Measurements from ENCODE around the gene COX7A1. TPM values are rescaled to one million over a fixed set of nuclear protein-coding genes. Genes with fewer than 3 reads are reported as not detected.
"Not testable (repeated sequence)": the region's sequence is repeated elsewhere in the genome, so short reads cannot be mapped to it uniquely, and the experiment has no call there.

COX7A1 gene
- polyA plus RNA-seq (ENCODE audit: insufficient read length) = 219 TPM

DNA sequence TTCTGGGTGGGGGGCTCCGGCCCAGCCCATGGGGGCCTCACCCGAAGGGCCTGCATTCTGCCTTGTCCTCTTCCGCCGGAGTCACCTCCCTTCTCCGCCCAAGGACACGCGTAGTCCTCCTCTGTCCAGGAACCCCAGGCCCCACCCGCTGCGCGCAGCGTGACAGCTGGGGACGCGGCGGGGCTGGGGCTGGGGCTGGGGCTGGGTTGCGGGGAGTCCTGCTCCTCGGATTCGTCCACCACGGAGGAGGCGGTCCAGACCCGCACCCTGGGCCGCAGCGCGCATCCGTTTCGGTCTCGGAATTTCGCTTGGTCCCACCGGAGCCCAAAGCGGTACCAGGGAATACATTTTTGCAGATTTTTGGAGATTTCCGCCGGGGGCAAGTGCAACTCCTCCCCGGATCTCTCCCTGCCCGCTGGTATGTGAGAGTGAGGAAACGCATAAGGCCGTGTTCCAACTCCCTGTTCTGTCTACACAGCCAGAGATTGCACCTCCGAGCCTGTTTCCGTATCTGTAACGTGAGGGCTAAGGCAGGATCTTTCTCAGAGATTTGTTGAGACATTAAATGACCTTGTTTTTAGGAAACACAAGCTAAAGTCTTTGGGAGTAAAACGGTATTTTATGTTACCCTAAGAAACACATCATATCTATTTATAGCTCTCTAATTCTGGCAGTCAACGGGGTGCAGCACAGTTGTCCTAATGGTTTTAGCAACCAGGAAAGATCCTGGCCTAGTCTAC, at the start of gene COX7A1:
Gene COX7A1 (minus strand): TSS at position 96 of the 740 bp plus-strand sequence. CDS start 40 bp downstream, at position 56.
- no peak for DNase-seq (ENCODE audit: low read depth)

DNA sequence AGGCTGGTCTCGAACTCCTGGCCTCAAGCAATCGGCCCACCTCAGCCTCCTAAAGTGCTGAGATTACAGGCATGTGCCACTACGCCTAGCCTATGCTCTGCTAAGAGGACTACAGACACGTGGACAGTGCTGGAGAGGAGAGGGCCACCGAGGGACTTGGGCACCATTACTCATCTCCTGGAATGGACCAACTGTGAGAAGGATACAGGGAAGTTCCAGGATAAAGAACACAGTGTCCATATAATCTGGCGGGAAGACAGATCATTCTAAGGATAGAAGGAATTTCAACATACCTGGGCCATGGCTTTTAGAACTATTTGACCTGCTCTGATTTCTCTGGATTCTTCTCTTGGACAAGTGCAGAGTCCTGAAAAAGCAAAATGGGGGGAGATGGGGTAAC, 49.4 kb upstream of the COX7A1 start:
- DNase-seq (ENCODE audit: low read depth) = no peak

DNA sequence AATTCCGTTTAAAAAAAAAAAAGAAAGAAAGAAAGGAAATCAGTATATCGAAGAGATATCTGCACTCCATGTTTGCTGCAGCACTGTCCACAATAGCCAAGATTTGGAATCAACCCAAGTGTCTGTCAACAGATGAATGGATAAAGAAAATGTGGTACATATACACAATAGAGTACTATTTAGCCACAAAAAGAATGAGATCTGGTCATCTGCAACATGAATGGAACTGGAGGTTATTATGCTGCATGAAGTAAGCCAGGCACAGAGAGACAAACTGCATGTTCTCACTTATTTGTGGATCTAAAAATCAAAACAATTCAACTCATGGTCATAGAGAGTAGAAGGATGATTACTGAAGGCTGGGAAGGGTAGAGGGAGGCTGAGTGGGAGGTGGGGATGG, 45.9 kb upstream of the COX7A1 start:
- no peak for DNase-seq (ENCODE audit: low read depth)

DNA sequence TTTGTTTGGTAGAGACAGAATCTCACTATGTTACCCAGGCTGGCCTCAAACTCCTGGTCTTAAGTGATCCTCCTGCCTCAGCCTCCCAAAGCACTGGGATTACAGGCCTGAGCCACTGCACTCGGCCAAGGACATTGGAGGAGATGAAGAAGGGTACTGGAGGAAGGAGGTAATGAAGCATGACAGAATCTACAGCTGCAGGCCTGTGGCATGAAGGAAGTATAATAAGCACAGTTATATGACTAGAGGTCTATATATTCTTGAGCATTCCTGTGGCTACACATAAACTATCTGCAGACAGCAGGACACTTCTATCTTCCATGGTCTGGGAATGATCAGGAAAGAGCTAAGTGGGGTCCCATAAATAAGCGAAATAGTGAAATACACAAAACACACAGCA, 44.0 kb upstream of the COX7A1 start:
- no peak for DNase-seq (ENCODE audit: low read depth)

DNA sequence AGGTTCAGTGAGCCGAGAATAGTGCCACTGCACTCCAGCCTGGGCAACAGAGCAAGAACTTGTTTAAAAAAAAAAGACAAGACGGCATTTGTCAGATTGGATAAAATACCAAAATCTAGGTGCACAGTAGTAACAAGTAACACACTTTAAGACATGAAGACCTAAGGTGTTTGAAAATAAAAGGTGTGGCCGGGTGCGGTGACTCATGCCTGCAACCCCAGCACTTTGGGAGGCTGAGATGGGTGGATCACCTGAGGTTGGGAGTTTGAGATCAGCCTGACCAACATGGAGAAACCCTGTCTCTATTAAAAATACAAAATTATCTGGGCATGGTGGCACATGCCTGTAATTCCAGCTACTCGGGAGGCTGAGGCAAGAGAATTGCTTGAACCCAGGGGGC, 34.5 kb upstream of the COX7A1 start:
- not testable (repeated sequence) for DNase-seq (ENCODE audit: low read depth)

DNA sequence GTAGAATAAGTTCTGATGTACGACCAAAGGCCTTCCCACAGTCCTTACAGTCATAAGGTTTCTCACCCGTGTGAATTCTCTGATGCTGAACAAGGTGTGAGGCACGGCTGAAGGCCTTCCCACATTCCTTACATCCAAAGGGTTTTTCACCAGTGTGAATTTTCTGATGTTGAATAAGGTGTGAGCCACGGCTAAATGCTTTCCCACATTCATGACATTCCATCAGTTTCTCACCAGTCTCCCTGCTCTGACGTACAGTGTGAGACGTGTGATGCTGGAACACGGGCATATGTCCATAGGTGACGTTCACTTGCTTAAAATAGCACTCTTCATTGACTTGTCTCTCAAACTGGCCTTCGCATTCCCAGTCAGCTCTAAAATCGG, 31.0 kb upstream of the COX7A1 start:
- no peak for DNase-seq (ENCODE audit: low read depth)

DNA sequence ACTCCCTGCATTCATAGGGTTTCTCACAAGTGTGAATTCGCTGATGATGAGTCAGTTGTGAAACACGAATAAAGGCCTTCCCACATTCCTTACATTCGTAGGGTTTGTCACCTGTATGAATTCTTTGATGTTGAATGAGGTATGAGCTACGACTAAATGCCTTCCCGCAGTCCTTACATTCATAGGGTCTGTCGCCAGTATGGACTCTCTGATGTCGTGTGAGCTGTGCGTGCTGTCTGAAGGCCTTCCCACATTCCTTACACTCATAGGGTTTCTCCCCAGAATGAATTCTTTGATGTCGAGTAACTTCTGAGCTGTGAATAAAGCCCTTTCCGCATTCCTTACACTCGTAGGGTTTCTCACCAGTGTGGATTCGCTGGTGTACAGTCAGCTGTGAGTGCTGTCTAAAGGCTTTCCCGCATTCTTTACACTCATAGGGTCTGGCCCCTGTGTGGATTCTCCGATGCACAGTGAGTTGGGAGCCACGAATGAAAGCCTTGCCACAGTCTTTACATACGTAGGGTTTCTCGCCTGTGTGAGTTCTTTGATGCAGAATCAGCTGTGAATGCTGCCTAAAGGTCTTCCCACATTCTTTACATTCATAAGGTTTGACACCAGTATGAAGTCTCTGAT, 30.5 kb upstream of the COX7A1 start:
- DNase-seq (ENCODE audit: low read depth) = no peak

DNA sequence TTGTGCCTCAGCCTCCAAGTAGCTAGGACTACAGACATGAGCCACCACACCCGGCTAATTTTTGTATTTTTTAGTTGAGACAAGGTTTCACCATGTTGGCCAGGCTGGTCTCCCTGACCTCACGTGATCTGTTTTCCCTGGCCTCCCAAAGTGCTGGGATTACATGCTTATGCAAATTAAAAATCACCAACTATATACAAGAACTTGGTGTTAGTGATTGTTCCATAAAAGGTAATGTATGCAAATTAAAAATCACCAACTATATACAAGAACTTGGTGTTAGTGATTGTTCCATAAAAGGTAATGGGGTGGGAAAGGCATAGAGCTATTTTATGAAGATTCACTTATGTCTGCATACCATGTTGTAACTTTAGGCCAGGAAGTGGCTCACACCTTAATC, 26.8 kb upstream of the COX7A1 start:
- not testable (repeated sequence) for DNase-seq (ENCODE audit: low read depth)

DNA sequence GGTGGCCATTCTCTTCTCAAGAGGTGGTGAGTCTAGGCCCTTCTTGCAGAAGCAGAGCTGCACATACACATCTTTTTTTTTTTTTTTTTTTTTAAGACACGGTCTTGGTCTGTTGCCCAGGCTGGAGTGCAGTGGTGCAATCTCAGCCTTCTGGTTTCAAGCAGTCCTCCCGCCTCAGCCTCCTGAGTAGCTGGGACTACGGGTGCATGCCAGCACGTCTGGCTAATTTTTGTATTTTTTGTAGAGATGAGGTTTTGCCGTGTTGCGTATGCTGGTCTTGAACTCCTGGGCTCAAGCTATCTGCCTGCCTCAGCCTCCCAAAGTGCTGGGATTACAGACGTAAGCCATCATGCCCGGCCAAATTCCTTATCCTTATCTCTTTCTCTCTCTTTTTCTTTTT, 21.6 kb upstream of the COX7A1 start:
- not testable (repeated sequence) for DNase-seq (ENCODE audit: low read depth)

DNA sequence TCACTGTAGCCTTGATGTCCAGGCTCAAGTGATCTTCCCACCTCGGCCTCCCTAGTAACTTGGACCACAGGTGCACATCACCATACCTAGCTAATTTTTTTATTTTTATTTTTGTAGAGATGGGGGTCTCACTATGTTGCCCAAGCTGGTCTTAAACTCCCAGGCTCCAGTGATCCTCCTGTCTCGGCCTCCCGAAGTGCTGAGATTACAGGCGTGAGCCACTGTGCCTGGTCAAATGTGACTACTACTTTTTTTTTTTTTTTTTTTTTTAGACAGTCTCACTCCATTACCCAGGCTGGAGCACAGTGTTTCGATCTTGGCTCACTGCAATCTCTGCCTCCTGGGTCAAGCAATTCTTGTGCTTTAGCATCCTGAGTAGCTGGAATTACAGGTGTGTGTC, 20.6 kb upstream of the COX7A1 start:
- DNase-seq (ENCODE audit: low read depth) = no peak

DNA sequence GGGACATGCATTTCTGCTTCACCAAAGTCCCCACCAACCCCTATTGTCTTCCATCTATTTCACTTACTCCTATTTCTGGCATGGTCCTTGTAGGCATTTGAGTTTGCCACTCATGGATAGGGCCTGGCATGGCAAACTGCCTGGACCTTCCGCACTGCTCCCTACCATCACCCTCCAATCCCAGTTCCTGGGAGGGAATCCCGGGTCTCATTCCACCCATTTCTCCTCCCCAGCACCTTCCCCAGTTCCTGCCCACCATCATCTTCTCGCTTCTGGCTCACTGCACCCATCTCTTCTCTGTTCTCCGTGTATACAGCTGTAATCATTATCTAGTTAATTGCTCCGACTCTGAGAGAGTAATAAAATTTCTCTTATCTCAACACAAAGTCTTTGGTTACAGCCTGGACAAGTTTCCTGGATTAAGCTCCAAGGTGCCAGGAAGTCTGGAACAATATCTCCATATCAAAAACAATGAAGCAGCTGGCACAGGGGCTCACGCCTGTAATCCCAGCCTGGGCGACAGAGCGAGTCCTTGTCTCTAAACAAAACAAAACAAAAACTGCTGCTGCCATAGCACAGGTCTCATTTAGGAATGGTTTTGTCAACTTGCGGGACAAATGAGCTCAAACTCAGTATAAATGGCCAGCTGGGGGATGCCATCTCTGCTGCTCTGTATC, 17.0 kb upstream of the COX7A1 start:
- DNase-seq (ENCODE audit: low read depth) = no peak

DNA sequence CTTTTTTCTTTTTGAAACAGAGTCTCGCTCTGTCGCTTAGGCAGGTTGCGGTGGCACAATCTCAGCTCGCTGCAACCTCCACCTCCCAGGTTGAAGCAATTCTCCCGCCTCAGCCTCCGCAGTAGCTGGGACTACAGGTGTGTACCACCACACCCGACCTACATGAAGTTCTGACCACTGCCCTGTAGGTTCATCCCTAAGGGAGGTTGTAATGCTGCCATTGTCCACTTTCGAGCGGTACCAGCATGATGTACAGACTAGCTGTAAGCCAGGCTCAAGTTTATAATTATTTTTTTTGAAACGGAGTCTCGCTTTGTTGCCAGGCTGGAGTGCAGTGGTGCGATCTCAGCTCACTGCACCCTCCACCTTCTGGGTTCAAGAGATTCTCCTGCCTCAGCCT, 11.6 kb upstream of the COX7A1 start:
- DNase-seq (ENCODE audit: low read depth) = no peak

DNA sequence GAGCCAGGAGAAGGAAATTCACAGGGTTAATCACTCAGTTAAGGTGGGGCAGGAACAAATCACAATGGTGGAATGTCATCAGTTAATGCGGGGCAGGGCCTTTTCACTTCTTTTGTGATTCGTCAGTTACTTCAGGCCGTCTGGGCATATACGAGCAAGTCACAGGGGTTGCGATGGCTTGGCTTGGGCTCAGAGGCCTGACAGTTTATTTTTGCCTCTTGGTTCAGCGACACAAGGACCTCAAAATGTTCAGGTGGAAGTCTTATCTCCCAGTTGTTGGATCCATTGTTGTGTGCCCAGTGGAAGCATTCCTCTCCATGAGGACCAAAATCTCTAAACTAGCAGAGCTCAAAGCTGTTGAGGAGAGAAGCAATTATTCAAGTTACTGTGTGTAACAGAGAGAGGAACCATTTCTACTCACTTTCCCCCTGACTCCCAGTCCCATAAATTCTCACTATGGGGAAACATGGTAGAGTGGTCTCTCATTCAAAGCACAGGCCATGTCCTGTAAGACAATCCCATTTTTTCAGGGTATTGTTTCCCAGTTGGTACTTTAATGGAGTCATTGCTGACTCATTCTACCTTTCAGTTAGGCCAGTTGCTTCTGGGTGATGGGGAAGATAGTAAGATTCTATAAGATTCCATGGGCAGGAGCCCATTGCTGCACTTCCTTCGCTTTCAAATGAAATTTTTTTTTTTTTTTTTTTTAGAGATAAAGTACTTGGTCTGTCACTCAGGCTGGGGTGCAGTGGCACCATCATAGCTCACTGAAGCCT, 8.8 kb upstream of the COX7A1 start:
- no peak for DNase-seq (ENCODE audit: low read depth)

DNA sequence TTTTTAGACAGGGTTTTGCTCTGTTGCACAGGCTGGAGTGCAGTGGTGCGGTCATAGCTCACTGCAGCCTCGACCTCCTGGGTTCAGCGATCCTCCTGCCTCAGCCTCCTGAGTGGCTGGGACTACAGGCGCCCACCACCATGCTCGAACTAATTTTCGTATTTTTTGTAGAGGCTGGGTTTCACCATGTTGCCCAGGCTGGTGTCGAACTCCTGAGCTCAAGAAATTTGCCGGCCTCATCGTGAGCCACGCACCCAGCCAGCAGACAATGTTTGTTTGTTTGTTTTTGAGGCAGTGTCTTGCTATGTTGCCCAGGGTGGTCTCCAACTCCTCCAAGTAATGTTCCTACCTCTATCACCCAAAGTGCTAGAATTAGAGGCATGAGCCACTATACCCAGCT, 879 bp upstream of the COX7A1 start:
- DNase-seq (ENCODE audit: low read depth) = no peak

DNA sequence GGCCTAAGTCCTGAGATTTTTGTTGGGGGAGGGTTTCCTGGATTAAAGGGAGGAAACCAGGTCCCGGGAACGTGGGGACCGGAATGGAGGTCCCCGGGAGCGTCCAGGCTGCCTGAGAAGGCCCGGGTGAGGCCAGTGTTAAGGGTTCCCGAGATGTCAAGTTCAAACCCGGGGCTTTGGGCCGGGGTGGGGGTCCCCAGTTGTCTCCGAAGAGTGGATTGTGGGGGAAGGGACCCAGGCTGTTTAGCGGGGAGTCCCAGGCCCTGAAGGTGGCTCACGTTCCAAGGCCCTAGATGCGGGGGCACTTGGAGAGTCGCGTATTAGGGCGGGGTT, 262 bp downstream of the COX7A1 start:
- DNase-seq (ENCODE audit: low read depth) = no peak

DNA sequence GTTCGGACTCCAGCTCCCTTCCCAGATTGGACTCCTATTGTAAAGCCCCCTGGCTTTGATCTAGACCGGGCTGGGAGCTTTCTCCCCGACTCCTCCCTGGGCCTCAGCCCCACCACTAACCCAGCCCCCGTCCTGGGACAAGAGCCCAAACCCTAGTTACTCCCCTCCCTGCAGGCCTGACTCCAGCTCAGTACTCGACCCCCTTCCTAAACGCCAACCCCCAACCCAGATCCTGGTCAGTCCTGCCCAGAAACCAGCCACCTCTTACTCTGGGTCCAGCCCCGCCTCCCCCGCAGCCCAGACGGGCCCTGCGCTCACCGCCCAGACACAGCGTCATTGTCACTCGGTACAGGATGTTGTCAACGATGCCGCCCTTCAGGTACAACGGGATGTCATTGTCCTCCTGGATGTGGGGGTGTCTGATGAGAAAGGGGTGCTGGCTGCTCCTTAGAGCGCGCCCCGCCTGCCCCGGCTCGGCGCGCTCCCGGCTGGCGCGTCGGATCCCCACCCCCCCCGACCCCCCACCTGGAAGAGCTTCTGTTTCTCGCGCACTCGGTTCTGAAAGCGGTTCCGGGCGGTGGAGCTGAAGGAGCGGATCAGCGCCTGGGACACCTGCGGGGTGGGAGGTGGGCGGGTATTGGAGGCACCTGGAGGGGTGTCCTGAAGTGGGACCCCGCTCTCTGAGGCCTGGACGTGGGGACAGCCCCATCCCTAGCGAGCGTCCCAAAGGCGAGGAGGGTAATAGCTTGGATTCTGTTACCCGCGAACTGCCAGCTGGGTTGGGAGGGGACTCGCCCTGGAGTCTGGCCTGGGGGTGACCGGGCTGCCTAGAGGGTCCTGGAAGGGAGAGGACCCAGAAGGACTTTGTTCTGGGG, 866 bp downstream of the COX7A1 start:
- DNase-seq (ENCODE audit: low read depth) = no peak

DNA sequence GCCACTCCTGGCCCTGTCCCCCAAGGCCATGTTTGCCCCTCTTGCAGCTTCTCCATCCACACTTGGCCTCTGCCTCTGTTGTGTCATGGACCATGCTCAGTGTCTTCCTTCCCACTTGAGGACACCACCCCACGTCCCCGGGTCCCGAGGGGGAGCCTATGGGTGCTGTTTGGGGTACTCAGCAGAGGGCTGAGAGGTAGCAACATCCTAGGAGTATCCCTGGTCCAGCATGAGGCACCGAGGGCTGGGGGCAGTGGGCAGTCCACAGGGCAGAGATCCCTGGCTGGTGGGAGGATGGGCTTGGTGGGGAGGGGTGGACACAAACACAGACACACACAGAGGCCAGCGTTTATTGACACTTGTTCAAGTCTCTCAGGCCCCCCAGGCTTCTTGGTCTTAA, 1.7 kb downstream of the COX7A1 start:
- DNase-seq (ENCODE audit: low read depth) = no peak

DNA sequence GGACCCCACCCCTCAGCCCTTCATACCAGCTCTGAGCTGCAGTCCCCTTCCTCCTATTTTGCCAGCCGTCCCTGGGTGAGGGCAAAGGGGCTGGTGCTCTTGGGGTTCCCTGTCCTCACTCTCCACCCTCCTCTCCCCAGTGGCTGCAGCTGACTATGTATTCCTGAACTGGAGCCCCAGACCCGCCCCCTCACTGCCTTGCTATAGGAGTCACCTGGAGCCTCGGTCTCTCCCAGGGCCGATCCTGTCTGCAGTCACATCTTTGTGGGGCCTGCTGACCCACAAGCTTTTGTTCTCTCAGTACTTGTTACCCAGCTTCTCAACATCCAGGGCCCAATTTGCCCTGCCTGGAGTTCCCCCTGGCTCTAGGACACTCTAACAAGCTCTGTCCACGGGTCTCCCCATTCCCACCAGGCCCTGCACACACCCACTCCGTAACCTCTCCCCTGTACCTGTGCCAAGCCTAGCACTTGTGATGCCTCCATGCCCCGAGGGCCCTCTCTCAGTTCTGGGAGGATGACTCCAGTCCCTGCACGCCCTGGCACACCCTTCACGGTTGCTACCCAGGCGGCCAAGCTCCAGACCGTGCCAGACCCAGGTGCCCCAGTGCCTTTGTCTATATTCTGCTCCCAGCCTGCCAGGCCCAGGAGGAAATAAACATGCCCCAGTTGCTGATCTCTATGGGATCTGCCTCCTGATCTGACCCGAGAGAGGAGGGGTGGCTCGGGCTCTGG, 2.4 kb downstream of the COX7A1 start:
- no peak for DNase-seq (ENCODE audit: low read depth)

DNA sequence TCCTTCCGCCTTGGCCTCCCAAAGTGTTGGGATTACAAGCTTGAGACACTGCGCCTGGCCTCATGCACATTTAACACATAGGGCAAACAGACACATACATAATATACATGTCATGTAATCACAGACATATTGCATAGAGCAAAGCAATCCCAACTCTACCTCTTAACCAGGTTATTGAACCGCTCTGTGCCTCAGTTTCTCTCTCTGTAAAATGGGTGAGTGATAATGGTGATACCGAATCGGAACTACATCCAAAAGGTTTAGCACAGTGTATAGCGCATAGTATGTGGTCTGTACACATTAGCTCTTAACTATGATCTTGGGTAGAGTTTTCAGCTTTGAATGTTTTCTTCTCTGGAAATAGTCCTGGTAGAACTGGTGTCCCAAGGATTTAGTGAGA, 7.6 kb downstream of the COX7A1 start:
- DNase-seq (ENCODE audit: low read depth) = no peak

DNA sequence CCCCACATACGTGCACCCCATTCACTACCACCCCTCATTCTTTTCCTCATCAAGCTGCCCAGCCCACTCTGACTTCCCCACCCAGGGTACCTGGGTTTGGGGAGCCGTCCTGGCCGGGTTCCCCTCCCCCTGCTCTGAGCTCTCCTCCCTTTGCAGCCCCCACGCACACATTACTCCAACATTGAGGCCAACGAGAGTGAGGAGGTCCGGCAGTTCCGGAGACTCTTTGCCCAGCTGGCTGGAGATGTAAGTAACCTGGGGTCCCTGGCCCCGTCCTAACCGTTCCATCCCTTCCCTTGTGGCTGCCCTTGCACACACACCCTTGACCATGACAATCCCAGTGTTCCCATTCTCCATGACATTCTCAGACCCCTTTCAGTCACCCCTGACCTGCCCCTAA, 9.8 kb downstream of the COX7A1 start:
- no peak for DNase-seq (ENCODE audit: low read depth)

DNA sequence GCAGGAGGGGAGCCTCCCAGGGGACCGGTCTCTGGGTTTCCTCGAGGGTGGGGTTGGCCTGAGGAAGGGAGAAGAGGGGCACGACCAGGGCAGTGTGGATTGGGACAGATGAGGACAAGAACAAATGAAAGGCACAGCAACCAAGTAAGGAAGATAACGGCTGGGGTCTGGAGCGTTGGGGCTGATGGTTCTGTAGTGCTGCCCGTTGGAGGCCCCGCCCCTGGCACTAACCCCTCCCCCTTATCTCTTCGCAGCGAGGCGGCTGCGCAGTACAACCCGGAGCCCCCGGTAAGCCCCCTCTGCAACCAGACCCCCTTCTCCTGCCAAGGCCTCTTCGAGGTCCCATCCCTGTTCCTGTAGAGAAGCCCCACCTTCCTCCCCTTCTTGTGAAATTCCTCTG, 10.2 kb downstream of the COX7A1 start:
- no peak for DNase-seq (ENCODE audit: low read depth)
